GM21447 (cell line): ENCODE data around the gene STRIP2.
"Not testable (repeated sequence)": the region's sequence is repeated elsewhere in the genome, so short reads cannot be mapped to it uniquely, and the experiment has no call there.

Experiments used
- ATAC-seq: cut with Tn5 transposase; IDR thresholded peaks from one replicate; pipeline ENCODE4 v1.9.1; 2021; ENCODE audit not compliant: unreplicated experiment

Gene STRIP2

GRCh38 chr7:129450295-129450694 lies 16.1 kb downstream of the STRIP2 start:
- ATAC-seq, result no peak

GRCh38 chr7:129452589-129453231 lies 18.5 kb downstream of the STRIP2 start:
- ATAC-seq, result no peak

GRCh38 chr7:129453510-129454248 lies 19.4 kb downstream of the STRIP2 start:
- no peak for ATAC-seq

GRCh38 chr7:129454249-129454551 lies 20.0 kb downstream of the STRIP2 start:
- ATAC-seq, result no peak

GRCh38 chr7:129456421-129456820 lies 22.2 kb downstream of the STRIP2 start:
- no peak for ATAC-seq

- no peak for ATAC-seq
Observed at GRCh38 chr7:129457101-129457500, 22.9 kb downstream of the STRIP2 start.

- no peak for ATAC-seq
Observed at GRCh38 chr7:129458171-129458570, 23.9 kb downstream of the STRIP2 start.

GRCh38 chr7:129461809-129462208 lies 27.6 kb downstream of the STRIP2 start:
- no peak for ATAC-seq

GRCh38 chr7:129462420-129462819 lies 28.2 kb downstream of the STRIP2 start:
- ATAC-seq, result no peak

GRCh38 chr7:129464194-129464593 lies 30.0 kb downstream of the STRIP2 start:
- no peak for ATAC-seq

GRCh38 chr7:129465080-129465479 lies 30.8 kb downstream of the STRIP2 start:
- no peak for ATAC-seq

- no peak for ATAC-seq
Observed at GRCh38 chr7:129466796-129467195, 32.6 kb downstream of the STRIP2 start.

GRCh38 chr7:129468087-129468486 lies 33.9 kb downstream of the STRIP2 start:
- no peak for ATAC-seq

GRCh38 chr7:129468547-129468946 lies 34.3 kb downstream of the STRIP2 start:
- ATAC-seq, result no peak

GRCh38 chr7:129469930-129470329 lies 35.7 kb downstream of the STRIP2 start:
- no peak for ATAC-seq

- ATAC-seq, result no peak
Observed at GRCh38 chr7:129470411-129470810, 36.2 kb downstream of the STRIP2 start.

- no peak for ATAC-seq
Observed at GRCh38 chr7:129471402-129471827, 37.2 kb downstream of the STRIP2 start.

- ATAC-seq, result not testable (repeated sequence)
Observed at GRCh38 chr7:129475931-129476330, 41.7 kb downstream of the STRIP2 start.

- ATAC-seq, result not testable (repeated sequence)
Observed at GRCh38 chr7:129476398-129476797, 42.2 kb downstream of the STRIP2 start.

- no peak for ATAC-seq
Observed at GRCh38 chr7:129479831-129480230, 45.6 kb downstream of the STRIP2 start.

- no peak for ATAC-seq
Observed at GRCh38 chr7:129480674-129481363, 46.6 kb downstream of the STRIP2 start.

- ATAC-seq, result not testable (repeated sequence)
Observed at GRCh38 chr7:129481376-129481775, 47.1 kb downstream of the STRIP2 start.
